GM12878 (cell line): ENCODE measurements around the gene SPRY4. TPM values are rescaled to one million over a fixed set of nuclear protein-coding genes. Genes with fewer than 3 reads are reported as not detected.

ENCODE experiments used
- ATAC-seq: fragments of 200-7000 bp; cut with Tn5 transposase; 3 replicates; pipeline ENCODE4 v1.9.1; 2020; ENCODE audit warnings: mild to moderate bottlenecking, moderate library complexity
- BruUV-seq: library from RNA; stranded (reverse); fragments of 400-500 nt; replicated peaks from 2 replicates; lab custom pipeline; 2021; lab: Mats Ljungman, UMichigan
- CTCF ChIA-PET: fragments of 300-600 bp; sonication (Branson Sonifier 250); formaldehyde crosslinking; extraction: SDS; loops from one replicate; lab custom pipeline; 2021; ENCODE audit warnings: inconsistent platforms; lab: Yijun Ruan, JAX
- POLR2A ChIA-PET: fragments of 350-600 bp; formaldehyde crosslinking; extraction: SDS; loops from one replicate; lab custom pipeline; 2021; ENCODE audit warnings: inconsistent platforms; lab: Charles Lee
- RAD21 ChIA-PET: fragments of 300-600 bp; sonication (Branson Sonifier 250); formaldehyde crosslinking; loops from one replicate; lab custom pipeline; 2023; ENCODE audit warnings: antibody characterized with exemption; ENCODE audit not compliant: unreplicated experiment; lab: Charles Lee
- SMC1A ChIA-PET: fragments of 300-600 bp; sonication (Branson Sonifier 250); formaldehyde crosslinking; loops from one replicate; lab custom pipeline; 2023; ENCODE audit not compliant: unreplicated experiment, uncharacterized antibody; lab: Charles Lee
- DNase-seq: peaks from one replicate; pipeline ENCODE4 v3.0.0-alpha.2; 2011; ENCODE audit warnings: low read depth, low spot score
- FAIRE-seq: peaks from 3 replicates; lab custom pipeline; 2011; peaks lifted over from hg19 to GRCh38; lab: Jason Lieb, UNC
- H2AFZ ChIP-seq: 2 replicates; pipeline ENCODE4 v1.6.0; 2011; ENCODE audit warnings: low read depth, low read length, control low read depth; ENCODE audit not compliant: control insufficient read depth
- H3K27ac ChIP-seq: 2 replicates; pipeline ENCODE4 v1.5.1; 2011; ENCODE audit warnings: control low read depth; ENCODE audit not compliant: control insufficient read depth, insufficient read depth
- H3K27me3 ChIP-seq, 2 experiments: replicated peaks in 1 of 2; 2 replicates each; pipeline versions ENCODE4 v1.6.0 to v1.6.1; 2011; ENCODE audit warnings: low read length in 1 of 2; ENCODE audit not compliant: control insufficient read depth in 2 of 2, insufficient read depth in 2 of 2
- H3K36me3 ChIP-seq, 2 experiments: 2 replicates each; pipeline ENCODE4 v1.5.1; 2011; ENCODE audit warnings: low read length in 1 of 2; ENCODE audit not compliant: control insufficient read depth in 2 of 2, insufficient read depth in 2 of 2
- H3K4me1 ChIP-seq: 2 replicates; pipeline ENCODE4 v1.6.1; 2011; ENCODE audit warnings: mild to moderate bottlenecking, low read length, moderate library complexity, mixed read lengths; ENCODE audit not compliant: control insufficient read depth, insufficient read depth
- H3K4me2 ChIP-seq: 2 replicates; pipeline ENCODE4 v1.6.0; 2011; ENCODE audit warnings: control low read depth; ENCODE audit not compliant: control insufficient read depth, insufficient read depth
- H3K4me3 ChIP-seq: fragments of 200-600 bp; sonication (generic); 2 replicates; pipeline ENCODE4 v1.5.1; 2016
- H3K79me2 ChIP-seq: 2 replicates; pipeline ENCODE4 v1.6.0; 2011; ENCODE audit warnings: low read length; ENCODE audit not compliant: control insufficient read depth, insufficient read depth
- H3K9ac ChIP-seq: 2 replicates; pipeline ENCODE4 v1.8.0; 2011; ENCODE audit warnings: low read length, control low read depth, mixed read lengths; ENCODE audit not compliant: control insufficient read depth, insufficient read depth
- H3K9me3 ChIP-seq: replicated peaks from 3 replicates; pipeline ENCODE4 v1.5.1; 2011; ENCODE audit warnings: mild to moderate bottlenecking, low read length; ENCODE audit not compliant: control insufficient read depth, insufficient read depth
- H4K20me1 ChIP-seq: 2 replicates; pipeline ENCODE4 v1.6.0; 2011; ENCODE audit not compliant: control insufficient read depth, insufficient read depth
- CTCF ChIP-seq, 3 experiments: IDR thresholded peaks in 2 of 3; conservative IDR thresholded peaks in 1 of 3; 2 replicates each; pipeline ENCODE4 v1.5.1; 2011; ENCODE audit warnings: low read depth in 3 of 3, low read length in 3 of 3, mild to moderate bottlenecking in 3 of 3, control low read depth in 2 of 3, moderate library complexity in 2 of 3, inconsistent platforms in 1 of 3, mixed read lengths in 1 of 3; ENCODE audit not compliant: control insufficient read depth in 2 of 3, insufficient read depth in 1 of 3; ENCODE audit errors: extremely low read depth in 1 of 3
- EED ChIP-seq: sonication (generic); IDR thresholded peaks from 2 replicates; pipeline ENCODE4 v1.6.1; 2016; ENCODE audit warnings: antibody characterized with exemption, low read depth
- FOXM1 ChIP-seq: IDR thresholded peaks from 2 replicates; pipeline ENCODE4 v1.6.1; 2012; ENCODE audit warnings: low read depth, mild to moderate bottlenecking, inconsistent platforms, low read length, moderate library complexity
- GATAD2B ChIP-seq: fragments of 450-650 bp; conservative IDR thresholded peaks from 2 replicates; pipeline ENCODE4 v1.6.1; 2017; ENCODE audit warnings: low read depth, mild to moderate bottlenecking, moderate library complexity
- HDGF ChIP-seq: fragments of 450-650 bp; IDR thresholded peaks from 2 replicates; pipeline ENCODE4 v1.6.1; 2016; ENCODE audit warnings: antibody characterized with exemption
- IRF5 ChIP-seq: fragments of 450-650 bp; IDR thresholded peaks from 2 replicates; pipeline ENCODE4 v1.6.1; 2017; ENCODE audit warnings: borderline replicate concordance
- NFIC ChIP-seq: IDR thresholded peaks from 2 replicates; pipeline ENCODE4 v1.6.1; 2012; ENCODE audit warnings: low read depth, mild to moderate bottlenecking, inconsistent platforms, low read length, moderate library complexity
- NKRF ChIP-seq: fragments of 450-650 bp; conservative IDR thresholded peaks from 2 replicates; pipeline ENCODE4 v1.6.1; 2017; ENCODE audit warnings: mild to moderate bottlenecking, moderate library complexity
- PML ChIP-seq: IDR thresholded peaks from 2 replicates; pipeline ENCODE4 v1.6.1; 2012; ENCODE audit warnings: low read length, inconsistent platforms
- POU2F2 ChIP-seq: IDR thresholded peaks from 3 replicates; pipeline ENCODE4 v1.6.1; 2011; ENCODE audit warnings: low read depth, mild to moderate bottlenecking, low read length, borderline replicate concordance
- PRDM15 ChIP-seq: fragments of 450-650 bp; formaldehyde crosslinking; IDR thresholded peaks from 2 replicates; pipeline ENCODE4 v1.4.0; 2020; ENCODE audit warnings: mild to moderate bottlenecking, moderate library complexity
- RUNX3 ChIP-seq: IDR thresholded peaks from 2 replicates; pipeline ENCODE4 v1.6.1; 2012; ENCODE audit warnings: low read length, inconsistent platforms
- SKIL ChIP-seq: fragments of 450-650 bp; IDR thresholded peaks from 2 replicates; pipeline ENCODE4 v1.6.1; 2017; ENCODE audit warnings: mild to moderate bottlenecking, low read depth, inconsistent platforms; ENCODE audit not compliant: poor library complexity, severe bottlenecking
- STAT3 ChIP-seq: IDR thresholded peaks from 2 replicates; pipeline ENCODE4 v1.6.1; 2011; ENCODE audit warnings: low read depth, low read length, improper control_type of control experiment
- whole genome bisulfite sequencing: methylation state at CpG from one replicate; pipeline ENCODE4 v1.1.6; 2016; ENCODE audit warnings: low lambda C conversion rate; ENCODE audit not compliant: insufficient replicate concordance, insufficient coverage; ENCODE audit errors: missing lambda C conversion rate; 5-methylcytosine and 5-hydroxymethylcytosine counted together
- in situ Hi-C: fragments of 300-500 bp; cut with MboI; formaldehyde crosslinking; loops from 9 replicates; pipeline ENCODE4 v1.14.3; 2018; ENCODE audit warnings: mixed read lengths
- intact Hi-C: fragments of 100-400 bp; cut with micrococcal nuclease; formaldehyde crosslinking; loops from one replicate; pipeline ENCODE4 v1.14.2; 2022; ENCODE audit not compliant: unreplicated experiment
- polyA plus RNA-seq, 11 experiments: library from polyadenylated mRNA; depleted of rRNA in 4 of 11; unstranded in 6 of 11; stranded (reverse) in 5 of 11; fragments of >200 nt; fragmentation: Nextera tagmentation in 4 of 11; fragmentation: Illumina TruSeq in 1 of 11; extraction: Ambion mirVana in 4 of 11; extraction: Trizol in 1 of 11; gene quantifications; 1 replicate in 1 of 11; 2 replicates in 10 of 11; pipeline versions ENCODE4 v1.2.1 to v1.2.3, GENCODE V29; 2011 to 2016; ENCODE audit warnings: inconsistent platforms in 2 of 11, missing spikeins in 2 of 11, low read depth in 1 of 11
- total RNA-seq, 4 experiments: library from RNA; depleted of rRNA in 3 of 4; stranded (reverse); fragments of >200 nt in 3 of 4; fragmentation: Illumina TruSeq in 1 of 4; extraction: Trizol in 1 of 4; gene quantifications; 2 replicates each; pipeline versions ENCODE4 v1.2.1 to v1.2.3, GENCODE V29; 2013 to 2021

Gene SPRY4
- total and polyA plus RNA-seq, 10 of the 15 experiments (the other 5 are each of a cell fraction or from before 2014, with no cell fraction given), result 0.04 to 1.4 (median 0.18) TPM; not detected in 1

- no peak for ATAC-seq
- RAD21 ChIA-PET, result no interaction called here
- no peaks in the 10 kb centered on the region for H3K4me1 ChIP-seq
- no peak for FAIRE-seq
- no peaks in the 10 kb centered on the region for H3K27me3 ChIP-seq
- H4K20me1 ChIP-seq, result no peaks in the 10 kb centered on the region
- no peaks in the 10 kb centered on the region for H3K9me3 ChIP-seq
- no peaks in the 10 kb centered on the region for H3K36me3 ChIP-seq
- H3K27ac ChIP-seq, result no peak overlapping the region
- no peak overlapping the region for H3K4me3 ChIP-seq
- DNase-seq, result no peak
- POLR2A ChIA-PET, result interaction anchor here (1.0 kb wide), 1 partner anchor 9 kb away, joined by 3 read pairs; no protein-coding TSS in a partner anchor
- no peaks in the 10 kb centered on the region for H3K79me2 ChIP-seq
- CTCF ChIA-PET, result no interaction called here
- H3K9ac ChIP-seq, result no peak overlapping the region
- SMC1A ChIA-PET, result no interaction called here
- H2AFZ ChIP-seq, result no peak overlapping the region
- in situ Hi-C loops (no loop called here), intact Hi-C loops (no loop called here)
- WGBS, result 38% methylated on average over 8 of the region's 8 CpGs
- no peak overlapping the region for H3K4me2 ChIP-seq
- no TSS peak for BruUV-seq
- no peak for TF ChIP-seq NKRF
- no peak for TF ChIP-seq PML
- TF ChIP-seq STAT3, result no peak
- no peak for TF ChIP-seq CTCF (IDR thresholded peaks at IDR 0.05 in 2 of 3, conservative IDR thresholded peaks at IDR 0.05 in 1 of 3; ENCODE audit: control insufficient read depth in 2 of 3, extremely low read depth in 1 of 3, insufficient read depth in 1 of 3, low read depth in 3 of 3, low read length in 3 of 3)
- no peak for TF ChIP-seq RUNX3
- TF ChIP-seq SKIL, result no peak
- TF ChIP-seq HDGF, result no peak
- TF ChIP-seq EED, result no peak
- no peak for TF ChIP-seq POU2F2
- TF ChIP-seq PRDM15 (CRISPR knock-in tag), result no peak
- TF ChIP-seq IRF5, result no peak
- no peak for TF ChIP-seq NFIC
- no peak for TF ChIP-seq FOXM1
- TF ChIP-seq GATAD2B, result no peak
These were observed 24.1 kb downstream of the SPRY4 start for GRCh38 chr5:142300677-142301076.
